PFSK-1 (cell line): ENCODE data around the gene TTYH3.

Source experiments
- FOXP2 ChIP-seq: optimal IDR thresholded peaks from 2 replicates; pipeline ENCODE3; 2011; ENCODE audit warnings: borderline replicate concordance, control low read depth, inconsistent platforms; ENCODE audit not compliant: insufficient read depth; ENCODE audit errors: extremely low read length, extremely low read depth
- POLR2AphosphoS5 ChIP-seq: IDR thresholded peaks from 2 replicates; pipeline ENCODE4 v1.6.1; 2012; ENCODE audit warnings: low read depth, mild to moderate bottlenecking, control low read depth, low read length, moderate library complexity
- TF ChIP-seq, protein P1 (sequence below), 2 experiments: IDR thresholded peaks; 2 replicates each; pipeline versions ENCODE4 v1.6.1 to v1.8.0; 2011 to 2012; ENCODE audit warnings: low read depth in 2 of 2, low read length in 2 of 2, control low read depth in 1 of 2, inconsistent platforms in 1 of 2, mild to moderate bottlenecking in 1 of 2, moderate library complexity in 1 of 2; ENCODE audit not compliant: insufficient read depth in 1 of 2

DNA sequence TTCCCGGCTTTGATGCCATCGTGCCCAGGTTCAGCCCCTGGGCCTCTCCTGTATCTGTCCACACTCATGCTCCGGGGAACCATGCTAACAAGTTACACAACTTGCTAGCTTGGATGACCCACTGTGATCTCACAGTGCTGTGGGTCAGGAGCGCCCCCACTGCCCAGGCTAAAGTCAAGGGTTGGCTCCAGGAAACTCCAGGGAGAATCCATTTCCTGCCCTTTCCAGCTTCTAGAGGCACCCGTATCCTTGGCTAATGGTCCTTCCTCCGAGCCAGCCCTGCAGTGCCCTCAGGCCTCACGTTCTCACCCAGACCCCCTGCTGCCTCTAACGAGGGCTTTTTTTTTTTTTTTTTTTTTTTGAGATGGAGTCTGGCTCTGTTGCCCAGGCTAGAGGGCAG is 75.7 kb downstream of the TTYH3 start:
- TF ChIP-seq, protein P1, sequence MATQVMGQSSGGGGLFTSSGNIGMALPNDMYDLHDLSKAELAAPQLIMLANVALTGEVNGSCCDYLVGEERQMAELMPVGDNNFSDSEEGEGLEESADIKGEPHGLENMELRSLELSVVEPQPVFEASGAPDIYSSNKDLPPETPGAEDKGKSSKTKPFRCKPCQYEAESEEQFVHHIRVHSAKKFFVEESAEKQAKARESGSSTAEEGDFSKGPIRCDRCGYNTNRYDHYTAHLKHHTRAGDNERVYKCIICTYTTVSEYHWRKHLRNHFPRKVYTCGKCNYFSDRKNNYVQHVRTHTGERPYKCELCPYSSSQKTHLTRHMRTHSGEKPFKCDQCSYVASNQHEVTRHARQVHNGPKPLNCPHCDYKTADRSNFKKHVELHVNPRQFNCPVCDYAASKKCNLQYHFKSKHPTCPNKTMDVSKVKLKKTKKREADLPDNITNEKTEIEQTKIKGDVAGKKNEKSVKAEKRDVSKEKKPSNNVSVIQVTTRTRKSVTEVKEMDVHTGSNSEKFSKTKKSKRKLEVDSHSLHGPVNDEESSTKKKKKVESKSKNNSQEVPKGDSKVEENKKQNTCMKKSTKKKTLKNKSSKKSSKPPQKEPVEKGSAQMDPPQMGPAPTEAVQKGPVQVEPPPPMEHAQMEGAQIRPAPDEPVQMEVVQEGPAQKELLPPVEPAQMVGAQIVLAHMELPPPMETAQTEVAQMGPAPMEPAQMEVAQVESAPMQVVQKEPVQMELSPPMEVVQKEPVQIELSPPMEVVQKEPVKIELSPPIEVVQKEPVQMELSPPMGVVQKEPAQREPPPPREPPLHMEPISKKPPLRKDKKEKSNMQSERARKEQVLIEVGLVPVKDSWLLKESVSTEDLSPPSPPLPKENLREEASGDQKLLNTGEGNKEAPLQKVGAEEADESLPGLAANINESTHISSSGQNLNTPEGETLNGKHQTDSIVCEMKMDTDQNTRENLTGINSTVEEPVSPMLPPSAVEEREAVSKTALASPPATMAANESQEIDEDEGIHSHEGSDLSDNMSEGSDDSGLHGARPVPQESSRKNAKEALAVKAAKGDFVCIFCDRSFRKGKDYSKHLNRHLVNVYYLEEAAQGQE (IDR thresholded peaks at IDR 0.05; ENCODE audit: insufficient read depth in 1 of 2, low read depth in 2 of 2, low read length in 2 of 2), result no peak
- TF ChIP-seq FOXP2 (no peak), POLR2AphosphoS5 (no peak)
